Gastrocnemius medialis (tissue), 4 donors: Measurements from ENCODE around the gene PRR5. TPM values are rescaled to one million over a fixed set of nuclear protein-coding genes. Genes with fewer than 3 reads are reported as not detected.

Experiments
- ATAC-seq, 2 donors: fragments of 150-250 bp; one replicate each; pipeline ENCODE4 v1.9.1; 2016
- DNase-seq, 2 donors: peaks; one replicate each; pipeline ENCODE4 v3.0.0-alpha.2; 2019
- H3K27ac ChIP-seq, 4 donors: fragments of 200-600 bp; sonication (generic); 1 replicate in 1 of 4; 2 replicates in 3 of 4; pipeline ENCODE4 v1.5.1; 2016 to 2018; ENCODE audit warnings: mild to moderate bottlenecking in 2 of 4, moderate library complexity in 1 of 4
- H3K27me3 ChIP-seq, 3 donors: fragments of 200-600 bp; sonication (generic) in 2 of 3; 1 replicate in 1 of 3; 2 replicates in 2 of 3; pipeline versions ENCODE4 v1.5.1 to v1.6.0; 2016 to 2019; ENCODE audit warnings: mild to moderate bottlenecking in 1 of 3, moderate library complexity in 1 of 3
- H3K36me3 ChIP-seq, 2 donors: fragments of 200-600 bp; sonication (generic) in 1 of 2; one replicate each; pipeline ENCODE4 v1.5.1; 2017 to 2018
- H3K4me1 ChIP-seq, 2 donors: fragments of 200-600 bp; sonication (generic) in 1 of 2; one replicate each; pipeline ENCODE4 v1.5.1; 2016 to 2017; ENCODE audit warnings: mild to moderate bottlenecking in 2 of 2
- H3K4me3 ChIP-seq, 4 donors: fragments of 200-600 bp; sonication (generic) in 3 of 4; 1 replicate in 1 of 4; 2 replicates in 3 of 4; pipeline ENCODE4 v1.5.1; 2016 to 2019; ENCODE audit warnings: mild to moderate bottlenecking in 2 of 4
- H3K9me3 ChIP-seq, 3 donors: fragments of 200-600 bp; sonication (generic) in 2 of 3; 1 replicate in 1 of 3; 2 replicates in 2 of 3; pipeline ENCODE4 v1.5.1; 2016 to 2019
- POLR2A ChIP-seq, 2 donors: fragments of 450-650 bp; IDR thresholded peaks; one replicate each; pipeline ENCODE4 v1.6.1; 2017; ENCODE audit warnings: antibody characterized with exemption in 2 of 2, mild to moderate bottlenecking in 2 of 2, moderate library complexity in 2 of 2
- in situ Hi-C, 4 donors: fragments of 200-750 bp; cut with MboI; loops; one replicate each; pipeline versions ENCODE4 v1.15.0 to v1.8.0; 2017; ENCODE audit warnings: low sequenced_read_pairs in 4 of 4
- intact Hi-C: fragments of 100-400 bp; cut with DNase I; formaldehyde crosslinking; loops from one replicate; pipeline ENCODE4 v1.15.1; 2023; ENCODE audit warnings: low total_unique reads
- total RNA-seq, 4 donors: library from RNA; depleted of rRNA; stranded (reverse); fragments of >200 nt; gene quantifications; one replicate each; pipeline versions ENCODE4 v1.1.0 to v1.2.3, GENCODE V29; 2016
- TF ChIP-seq, protein P1 (sequence below), 5 experiments: fragments of 450-650 bp in 3 of 5; fragments of 200-600 bp in 2 of 5; sonication (generic) in 2 of 5; IDR thresholded peaks in 4 of 5; conservative IDR thresholded peaks in 1 of 5; 1 replicate in 4 of 5; 2 replicates in 1 of 5; pipeline ENCODE4 v1.5.1; 2016 to 2019; ENCODE audit warnings: antibody characterized with exemption in 5 of 5, mild to moderate bottlenecking in 3 of 5, moderate library complexity in 3 of 5

Gene PRR5
- total RNA-seq, 4 donors from 2014 or later = 0.34 to 15.2 (median 1.3) TPM

DNA sequence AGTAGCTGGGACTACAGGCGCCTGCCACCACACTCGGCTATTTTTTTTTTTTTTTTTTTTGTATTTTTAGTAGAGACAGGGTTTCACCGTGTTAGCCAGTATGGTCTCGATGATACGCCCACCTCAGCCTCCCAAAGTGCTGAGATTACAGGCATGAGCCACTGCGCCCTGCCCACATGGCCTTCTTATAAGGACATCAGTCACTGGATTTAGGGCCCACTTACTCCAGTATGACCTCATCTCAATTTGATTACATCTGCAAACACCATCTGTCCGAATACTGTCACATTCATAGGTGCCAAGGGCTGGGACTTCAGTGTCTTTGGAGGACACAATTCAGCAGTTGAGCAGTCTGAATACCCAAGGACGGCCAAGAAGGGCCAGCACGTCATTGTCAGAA lies 8.2 kb upstream of the PRR5 start:
- no peak for ATAC-seq
- no peaks in the 10 kb centered on the region for H3K9me3 ChIP-seq
- in situ Hi-C loops (no loop called here), intact Hi-C loops (no loop called here)
- no peak overlapping the region for H3K27ac ChIP-seq
- no peak for DNase-seq
- H3K36me3 ChIP-seq = no peaks in the 10 kb centered on the region
- H3K27me3 ChIP-seq = peaks cover 0 to 7% (median under 1%) of the 10 kb centered on the region in 3 donors
- TF ChIP-seq, protein P1, sequence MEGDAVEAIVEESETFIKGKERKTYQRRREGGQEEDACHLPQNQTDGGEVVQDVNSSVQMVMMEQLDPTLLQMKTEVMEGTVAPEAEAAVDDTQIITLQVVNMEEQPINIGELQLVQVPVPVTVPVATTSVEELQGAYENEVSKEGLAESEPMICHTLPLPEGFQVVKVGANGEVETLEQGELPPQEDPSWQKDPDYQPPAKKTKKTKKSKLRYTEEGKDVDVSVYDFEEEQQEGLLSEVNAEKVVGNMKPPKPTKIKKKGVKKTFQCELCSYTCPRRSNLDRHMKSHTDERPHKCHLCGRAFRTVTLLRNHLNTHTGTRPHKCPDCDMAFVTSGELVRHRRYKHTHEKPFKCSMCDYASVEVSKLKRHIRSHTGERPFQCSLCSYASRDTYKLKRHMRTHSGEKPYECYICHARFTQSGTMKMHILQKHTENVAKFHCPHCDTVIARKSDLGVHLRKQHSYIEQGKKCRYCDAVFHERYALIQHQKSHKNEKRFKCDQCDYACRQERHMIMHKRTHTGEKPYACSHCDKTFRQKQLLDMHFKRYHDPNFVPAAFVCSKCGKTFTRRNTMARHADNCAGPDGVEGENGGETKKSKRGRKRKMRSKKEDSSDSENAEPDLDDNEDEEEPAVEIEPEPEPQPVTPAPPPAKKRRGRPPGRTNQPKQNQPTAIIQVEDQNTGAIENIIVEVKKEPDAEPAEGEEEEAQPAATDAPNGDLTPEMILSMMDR (IDR thresholded peaks at IDR 0.05 in 4 of 5, conservative IDR thresholded peaks at IDR 0.05 in 1 of 5) = no peak
- TF ChIP-seq POLR2A (IDR thresholded peaks at IDR 0.05) = no peak
- H3K4me3 ChIP-seq = no peak overlapping the region
- no peaks in the 10 kb centered on the region for H3K4me1 ChIP-seq

DNA sequence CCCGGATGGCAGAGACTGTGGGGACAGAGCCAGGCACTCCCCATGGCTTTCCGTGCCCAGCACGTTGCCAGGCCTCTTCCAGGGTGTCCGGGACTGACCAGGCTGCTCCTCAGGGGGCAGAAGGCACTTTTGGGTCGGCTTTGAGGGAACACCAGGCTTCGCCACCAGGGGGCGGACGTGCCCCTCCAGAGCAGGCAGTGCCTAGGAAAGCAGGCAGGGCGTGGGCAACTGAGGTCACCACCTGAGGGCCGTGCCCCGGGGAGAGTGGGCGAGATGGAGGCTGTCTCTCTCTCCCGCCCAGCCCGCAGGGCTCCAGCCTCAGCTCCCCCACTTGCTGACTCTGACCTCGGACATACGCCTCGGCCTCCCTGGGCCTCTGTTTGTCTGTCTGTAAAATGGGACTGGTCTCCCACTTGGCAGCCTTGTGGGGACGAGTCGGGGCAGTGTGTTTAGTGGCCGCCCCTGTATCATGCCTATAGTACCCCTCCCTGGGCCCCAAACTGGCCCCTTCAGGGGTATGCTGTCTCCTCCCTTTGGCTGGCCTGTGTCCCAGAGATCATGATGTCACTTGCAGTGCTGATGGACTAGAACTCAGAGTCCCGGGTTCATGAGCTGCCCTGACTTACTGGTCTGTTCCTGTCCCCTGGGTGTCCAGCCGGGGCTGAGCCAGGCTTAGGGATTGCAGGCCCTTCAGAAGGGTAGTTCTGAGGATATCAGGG lies 4.4 kb upstream of the PRR5 start:
- peak in 1 of 2 donors; percentile 47 for DNase-seq
- TF ChIP-seq, protein P1 (IDR thresholded peaks at IDR 0.05 in 4 of 5, conservative IDR thresholded peaks at IDR 0.05 in 1 of 5) = peak; percentile 60 to 87 (median 85)
- no peak for TF ChIP-seq POLR2A (IDR thresholded peaks at IDR 0.05)
- no peaks in the 10 kb centered on the region for H3K9me3 ChIP-seq
- no peaks in the 10 kb centered on the region for H3K4me1 ChIP-seq
- H3K27me3 ChIP-seq = peaks cover 3 to 12% (median 7%) of the 10 kb centered on the region in 3 donors
- peak in 1 of 2 donors; percentile 40 for ATAC-seq
- H3K36me3 ChIP-seq = no peaks in the 10 kb centered on the region
- no peak overlapping the region for H3K27ac ChIP-seq
- no peak overlapping the region for H3K4me3 ChIP-seq
- in situ Hi-C loops (loop anchor here in 2 of 4 donors (5.0 kb wide), 2 partner anchors 35 to 40 kb away; no protein-coding TSS in a partner anchor), intact Hi-C loops (loop anchor here (1.0 kb wide), 1 partner anchor 38 kb away; no protein-coding TSS in a partner anchor)

DNA sequence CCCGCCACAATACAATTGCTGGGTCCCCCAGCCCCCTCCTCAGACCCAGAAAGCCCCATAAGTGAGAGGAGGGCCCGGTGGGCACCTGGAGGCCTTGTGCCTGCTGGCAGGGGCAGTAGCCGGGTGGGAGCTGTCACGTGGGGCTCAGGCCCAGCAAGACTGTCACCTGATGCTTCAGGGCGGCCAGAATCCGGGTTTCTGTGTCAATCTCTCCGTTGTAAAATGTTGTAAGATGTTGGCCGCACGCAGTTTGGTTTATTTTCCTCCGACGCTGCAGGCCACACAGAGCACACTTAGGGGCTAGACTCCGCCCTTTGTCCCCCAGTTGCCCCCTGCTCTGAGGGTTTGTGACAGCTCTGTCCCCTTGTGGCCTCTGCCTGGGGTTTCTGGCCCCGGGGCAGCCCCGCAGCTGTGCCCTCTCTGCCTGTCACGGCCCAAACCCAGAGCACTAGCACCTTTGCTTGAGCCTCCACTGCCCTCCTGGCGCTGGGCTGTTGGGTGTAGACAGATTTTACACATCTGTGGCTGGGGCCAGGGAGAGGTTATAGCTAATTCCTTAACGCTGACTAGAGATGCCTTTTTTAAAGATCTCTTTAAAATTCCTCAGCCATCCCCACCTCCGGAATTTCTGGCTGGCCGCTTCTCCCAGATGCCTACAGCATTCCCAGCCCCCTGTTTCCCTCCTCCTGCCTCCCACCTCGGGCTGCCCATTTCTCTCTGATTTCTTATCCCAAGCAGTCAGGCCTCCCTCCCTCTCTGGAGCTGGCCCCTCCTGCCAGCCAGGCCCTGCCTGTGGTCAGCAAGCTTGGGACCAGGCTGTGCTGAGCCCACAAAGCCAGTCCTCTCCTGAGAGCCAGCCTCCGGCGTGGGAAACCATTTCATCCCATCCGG lies 3.2 kb upstream of the PRR5 start:
- Histone ChIP-seq H3K27me3 (peaks cover 15 to 22% (median 16%) of the 10 kb centered on the region in 3 donors), H3K9me3 (no peaks in the 10 kb centered on the region), H3K4me3 (no peak overlapping the region), H3K27ac (no peak overlapping the region), H3K36me3 (no peaks in the 10 kb centered on the region), H3K4me1 (peaks cover 0 to 5% of the 10 kb centered on the region in 2 donors)
- no peak for TF ChIP-seq POLR2A (IDR thresholded peaks at IDR 0.05)
- TF ChIP-seq, protein P1 (IDR thresholded peaks at IDR 0.05 in 4 of 5, conservative IDR thresholded peaks at IDR 0.05 in 1 of 5) = no peak
- in situ Hi-C loops (loop anchor here in 2 of 4 donors (5.0 kb wide), 2 partner anchors 34 to 39 kb away; no protein-coding TSS in a partner anchor), intact Hi-C loops (no loop called here)
- ATAC-seq = no peak
- DNase-seq = no peak

DNA sequence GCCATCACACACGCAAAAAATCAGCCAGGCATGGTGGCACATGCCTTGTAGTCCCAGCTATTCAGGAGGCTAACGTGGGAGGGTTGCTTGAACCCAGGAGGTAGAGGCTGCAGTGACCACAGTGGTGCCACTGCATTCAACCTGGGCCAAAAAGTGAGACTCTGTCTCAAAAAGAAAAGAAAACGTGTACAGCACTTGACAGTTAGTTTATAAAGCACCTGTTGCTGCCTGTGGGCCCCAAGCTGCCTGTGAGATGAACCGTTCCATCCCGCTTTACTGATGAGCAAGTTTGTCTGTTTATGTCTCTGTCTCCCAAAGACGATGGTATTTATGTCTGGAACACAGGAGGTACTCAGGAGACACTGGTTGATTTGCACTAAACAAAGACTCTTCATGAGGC lies 1.5 kb upstream of the PRR5 start:
- Histone ChIP-seq H3K27me3 (peaks cover 19 to 32% (median 21%) of the 10 kb centered on the region in 3 donors), H3K27ac (no peak overlapping the region), H3K9me3 (no peaks in the 10 kb centered on the region), H3K4me3 (no peak overlapping the region), H3K4me1 (peaks cover 0 to 5% of the 10 kb centered on the region in 2 donors), H3K36me3 (no peaks in the 10 kb centered on the region)
- no peak for ATAC-seq
- intact Hi-C loops (no loop called here), in situ Hi-C loops (no loop called here)
- DNase-seq = no peak
- TF ChIP-seq, protein P1 (IDR thresholded peaks at IDR 0.05 in 4 of 5, conservative IDR thresholded peaks at IDR 0.05 in 1 of 5) = no peak
- no peak for TF ChIP-seq POLR2A (IDR thresholded peaks at IDR 0.05)
